GM23338 (cell line): ENCODE results near the gene TMUB1.

Experiments used
- CREB1 ChIP-seq: fragments of 250-450 bp; sonication (Bioruptor Pico); IDR thresholded peaks from 2 replicates; pipeline ENCODE4 v1.5.0; 2020; ENCODE audit warnings: low read depth, mild to moderate bottlenecking, moderate library complexity
- EZH2 ChIP-seq: fragments of 200-600 bp; sonication (generic); IDR thresholded peaks from one replicate; pipeline ENCODE4 v1.8.0; 2017; ENCODE audit warnings: antibody characterized with exemption, mild to moderate bottlenecking, low read depth; ENCODE audit not compliant: unreplicated experiment
- POLR2AphosphoS5 ChIP-seq: IDR thresholded peaks from 2 replicates; pipeline ENCODE4 v1.6.1; 2016; ENCODE audit warnings: antibody characterized with exemption, low read depth
- TF ChIP-seq, protein P1 (sequence below), 2 experiments: fragments of 200-600 bp in 1 of 2; sonication (generic) in 1 of 2; conservative IDR thresholded peaks; 2 replicates each; pipeline versions ENCODE4 v1.5.1 to v1.6.1; 2016 to 2017; ENCODE audit warnings: antibody characterized with exemption in 2 of 2, low read depth in 2 of 2, mild to moderate bottlenecking in 2 of 2, moderate library complexity in 1 of 2

- TF ChIP-seq, protein P1, sequence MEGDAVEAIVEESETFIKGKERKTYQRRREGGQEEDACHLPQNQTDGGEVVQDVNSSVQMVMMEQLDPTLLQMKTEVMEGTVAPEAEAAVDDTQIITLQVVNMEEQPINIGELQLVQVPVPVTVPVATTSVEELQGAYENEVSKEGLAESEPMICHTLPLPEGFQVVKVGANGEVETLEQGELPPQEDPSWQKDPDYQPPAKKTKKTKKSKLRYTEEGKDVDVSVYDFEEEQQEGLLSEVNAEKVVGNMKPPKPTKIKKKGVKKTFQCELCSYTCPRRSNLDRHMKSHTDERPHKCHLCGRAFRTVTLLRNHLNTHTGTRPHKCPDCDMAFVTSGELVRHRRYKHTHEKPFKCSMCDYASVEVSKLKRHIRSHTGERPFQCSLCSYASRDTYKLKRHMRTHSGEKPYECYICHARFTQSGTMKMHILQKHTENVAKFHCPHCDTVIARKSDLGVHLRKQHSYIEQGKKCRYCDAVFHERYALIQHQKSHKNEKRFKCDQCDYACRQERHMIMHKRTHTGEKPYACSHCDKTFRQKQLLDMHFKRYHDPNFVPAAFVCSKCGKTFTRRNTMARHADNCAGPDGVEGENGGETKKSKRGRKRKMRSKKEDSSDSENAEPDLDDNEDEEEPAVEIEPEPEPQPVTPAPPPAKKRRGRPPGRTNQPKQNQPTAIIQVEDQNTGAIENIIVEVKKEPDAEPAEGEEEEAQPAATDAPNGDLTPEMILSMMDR (conservative IDR thresholded peaks at IDR 0.05; ENCODE audit: low read depth in 2 of 2): peak in 1 of 2 experiments; percentile 45; a peak in 1 of 4 replicates
- peak; percentile 23 for TF ChIP-seq EZH2
- TF ChIP-seq POLR2AphosphoS5: no peak
- no peak for TF ChIP-seq CREB1 (CRISPR knock-in tag)
Measured at GRCh38 chr7:151087245-151088018, 4.1 kb upstream of the TMUB1 start.
